Activated CD4-positive, alpha-beta T cell treated with anti-CD3 and anti-CD28 coated beads for 36 hours (primary cell): ENCODE data around the gene SIDT2. TPM values are rescaled to one million over a fixed set of nuclear protein-coding genes. Genes with fewer than 3 reads are reported as not detected.
A peak's percentile ranks its signal among the peaks of the same experiment; 100 is the strongest.

Experiments
- ATAC-seq: fragments of 200-7000 bp; cut with Tn5 transposase; one replicate; pipeline ENCODE4 v1.10.0; 2021; ENCODE audit warnings: mild to moderate bottlenecking, moderate library complexity
- CTCF ChIA-PET: fragments of 350-600 bp; sonication (Branson Sonifier 250); formaldehyde crosslinking; loops from one replicate; lab custom pipeline; 2021; ENCODE audit warnings: antibody characterized with exemption; lab: Charles Lee
- POLR2A ChIA-PET: fragments of 350-600 bp; sonication (Branson Sonifier 250); formaldehyde crosslinking; loops from one replicate; lab custom pipeline; 2021; ENCODE audit warnings: antibody characterized with exemption, inconsistent platforms; lab: Charles Lee
- DNase-seq: peaks from one replicate; pipeline ENCODE4 v3.0.0-alpha.2; 2020
- H3K27ac Mint-ChIP-seq: one replicate; pipeline ENCODE4 v1.8.0; 2021; ENCODE audit warnings: mixed read lengths
- H3K27me3 Mint-ChIP-seq: one replicate; pipeline ENCODE4 v1.8.0; 2021; ENCODE audit warnings: mixed read lengths
- H3K36me3 Mint-ChIP-seq: one replicate; pipeline ENCODE4 v1.8.0; 2021; ENCODE audit warnings: low read depth, mixed read lengths
- H3K4me1 Mint-ChIP-seq: one replicate; pipeline ENCODE4 v1.8.0; 2021; ENCODE audit warnings: mixed read lengths
- H3K4me3 Mint-ChIP-seq: one replicate; pipeline ENCODE4 v1.8.0; 2021; ENCODE audit warnings: mild to moderate bottlenecking, moderate library complexity, mixed read lengths
- H3K9me3 Mint-ChIP-seq: one replicate; pipeline ENCODE4 v1.8.0; 2021; ENCODE audit warnings: low read depth, mixed read lengths
- intact Hi-C, 2 experiments: fragments of 100-400 bp; cut with DNase I in 1 of 2; cut with micrococcal nuclease in 1 of 2; formaldehyde crosslinking; loops; one replicate each; pipeline versions ENCODE4 v1.14.2 to v1.15.1; 2022 to 2024; cut with DNase I, micrococcal nuclease
- total RNA-seq, 2 experiments: library from RNA; stranded (reverse); gene quantifications; one replicate each; pipeline ENCODE4 v1.2.3, GENCODE V29; 2021

Gene SIDT2
- total RNA-seq, 2 experiments from 2014 or later = 21.5 to 23.7 TPM

DNA sequence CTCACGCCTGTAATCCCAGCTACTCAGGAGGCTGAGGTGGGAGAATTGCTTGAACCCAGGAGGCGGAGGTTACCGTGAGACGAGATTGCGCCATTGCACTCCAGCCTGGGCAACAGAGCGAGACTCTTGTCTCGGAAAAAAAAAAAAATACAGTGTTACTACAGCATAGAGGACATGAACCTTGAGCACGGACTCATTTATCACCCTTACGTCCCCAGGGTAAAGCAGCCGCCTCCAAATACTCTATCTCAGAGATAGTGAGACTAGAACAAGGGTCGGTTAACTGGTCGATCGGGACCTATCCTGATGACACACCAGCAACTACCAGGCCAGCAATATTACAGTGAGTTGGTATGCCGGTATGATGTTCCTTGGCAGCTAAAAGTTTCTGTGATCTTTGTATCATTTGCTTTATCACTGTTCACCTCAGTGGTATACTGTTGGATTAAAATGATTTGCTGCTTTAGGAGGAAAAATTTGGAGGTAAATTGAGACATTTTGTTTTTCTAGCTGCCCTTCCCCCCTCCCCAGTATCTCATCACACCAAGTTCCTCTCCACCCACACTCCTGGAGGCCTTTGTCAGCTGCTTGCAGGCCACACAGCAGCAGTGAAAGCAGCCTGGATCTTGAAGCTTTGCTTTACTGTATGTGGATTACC is 7.0 kb upstream of the SIDT2 start:
- H3K36me3 Mint-ChIP-seq = peaks cover 13% of the 10 kb centered on the region
- DNase-seq (no peak), ATAC-seq (peak; percentile 30)
- intact Hi-C loops = loop anchor here in 1 of 2 experiments (10.0 kb wide), 1 partner anchor 153 kb away; the partner anchor contains the start of gene CEP164
- no peaks in the 10 kb centered on the region for H3K27me3 Mint-ChIP-seq
- H3K4me3 Mint-ChIP-seq = no peak overlapping the region
- H3K27ac Mint-ChIP-seq = peak overlapping the region; percentile 47
- H3K9me3 Mint-ChIP-seq = no peaks in the 10 kb centered on the region
- POLR2A ChIA-PET = interaction anchor here (1.3 to 1.5 kb wide), 3 partner anchors 9 to 27 kb away, joined by 3 to 5 read pairs (median 4); partner anchors contain the start of gene PAFAH1B2
- CTCF ChIA-PET = interaction anchor here (1.1 to 2.5 kb wide), 4 partner anchors 9 to 112 kb away, joined by 3 to 16 read pairs (median 7); no protein-coding TSS in a partner anchor
- peaks cover 15% of the 10 kb centered on the region for H3K4me1 Mint-ChIP-seq

DNA sequence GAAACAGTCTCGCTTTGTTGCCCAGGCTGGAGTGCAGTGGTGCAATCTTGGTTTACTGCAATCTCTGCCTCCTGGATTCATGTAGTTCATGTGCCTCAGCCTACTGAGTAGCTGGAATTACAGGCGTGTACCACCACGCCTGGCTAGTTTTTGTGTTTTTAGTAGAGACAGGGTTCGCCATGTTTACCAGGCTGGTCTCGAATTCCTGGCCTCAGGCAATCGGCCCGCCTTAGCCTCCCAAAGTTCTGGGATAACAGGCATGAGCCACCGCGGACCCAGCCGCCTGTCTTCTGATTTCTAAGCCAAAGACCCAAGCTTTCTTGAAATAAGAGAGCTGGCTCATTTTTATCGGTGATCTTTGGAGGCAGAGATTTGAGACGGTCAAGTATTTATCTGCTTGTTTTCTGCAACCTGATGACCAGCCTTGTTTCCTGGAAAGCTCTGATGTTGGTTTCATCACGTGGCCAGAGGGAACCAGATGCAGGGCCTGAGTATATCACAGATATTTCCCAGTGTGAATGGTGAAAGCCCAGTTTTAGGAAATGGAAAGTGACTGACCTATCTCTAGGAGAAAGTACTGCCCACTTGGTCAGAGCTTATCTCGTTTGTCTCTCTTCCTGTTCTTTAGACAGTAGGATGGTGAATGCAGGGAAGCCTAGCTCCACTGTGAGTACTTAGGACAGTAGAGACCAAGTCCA is 5.7 kb upstream of the SIDT2 start:
- Mint-ChIP-seq H3K9me3 (no peaks in the 10 kb centered on the region), H3K27me3 (no peaks in the 10 kb centered on the region), H3K4me3 (no peak overlapping the region), H3K4me1 (peaks cover 16% of the 10 kb centered on the region), H3K36me3 (peaks cover 8% of the 10 kb centered on the region), H3K27ac (peak overlapping the region; percentile 37)
- DNase-seq = no peak
- no peak for ATAC-seq
- POLR2A ChIA-PET = interaction anchor here (0.8 to 1.5 kb wide), 4 partner anchors 7 to 28 kb away, joined by 3 to 5 read pairs (median 4); partner anchors contain the start of gene PAFAH1B2
- intact Hi-C loops = loop anchor here in 1 of 2 experiments (10.0 kb wide), 1 partner anchor 152 kb away; the partner anchor contains the start of gene CEP164
- CTCF ChIA-PET = interaction anchor here (0.6 to 2.5 kb wide), 8 partner anchors 8 to 382 kb away, joined by 3 to 16 read pairs (median 3); no protein-coding TSS in a partner anchor

DNA sequence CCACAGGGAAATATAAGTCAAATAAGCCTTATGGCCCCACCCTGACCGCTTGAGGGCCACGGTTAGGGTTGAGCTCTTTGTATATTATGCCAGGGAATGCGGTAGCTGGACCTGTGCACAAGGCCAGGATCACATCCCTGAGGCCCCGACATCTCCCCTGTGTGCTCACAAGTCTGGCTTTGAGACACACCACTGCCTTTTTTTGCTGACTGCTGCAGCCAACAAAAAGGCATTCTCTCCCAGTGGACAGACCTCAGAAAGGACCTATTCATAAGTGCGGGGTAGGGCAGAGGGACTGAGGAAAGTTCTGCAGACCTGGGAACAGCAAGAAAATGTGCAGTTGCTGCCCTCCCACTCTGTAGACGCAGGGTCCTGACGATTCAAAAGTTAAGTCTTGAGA is 3.4 kb upstream of the SIDT2 start:
- Mint-ChIP-seq H3K36me3 (peaks cover 6% of the 10 kb centered on the region), H3K4me1 (peaks cover 30% of the 10 kb centered on the region), H3K9me3 (no peaks in the 10 kb centered on the region), H3K4me3 (no peak overlapping the region), H3K27me3 (no peaks in the 10 kb centered on the region), H3K27ac (no peak overlapping the region)
- DNase-seq (no peak), ATAC-seq (no peak)
- ChIA-PET CTCF (interaction anchor here (1.0 to 1.7 kb wide), 2 partner anchors 9 to 31 kb away, joined by 3 to 4 read pairs; no protein-coding TSS in a partner anchor), POLR2A (interaction anchor here (0.6 to 0.9 kb wide), 3 partner anchors 10 to 52 kb away, joined by 3 to 5 read pairs (median 5); no protein-coding TSS in a partner anchor)
- intact Hi-C loops = loop anchor here in 1 of 2 experiments (10.0 kb wide), 1 partner anchor 150 kb away; the partner anchor contains the start of gene CEP164

DNA sequence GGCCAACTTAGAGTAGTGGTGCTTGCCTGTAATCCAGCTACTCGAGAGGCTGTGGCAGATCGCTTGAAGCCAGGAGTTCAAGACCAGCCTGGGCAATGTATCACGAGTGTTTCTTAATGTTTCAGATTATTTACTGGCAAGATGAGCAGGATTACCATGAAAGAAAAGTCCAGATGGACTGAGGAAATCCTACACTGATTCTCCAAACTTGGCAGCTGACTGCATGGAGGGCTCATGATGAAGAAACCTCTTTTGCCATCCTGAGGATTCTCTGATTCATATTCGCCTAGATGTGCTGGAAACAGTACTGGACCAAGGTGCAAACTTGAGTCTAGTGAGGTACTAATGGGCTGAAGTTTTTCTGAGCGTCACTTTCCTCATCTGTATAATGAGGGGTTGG is 2.8 kb upstream of the SIDT2 start:
- Mint-ChIP-seq H3K36me3 (peaks cover 6% of the 10 kb centered on the region), H3K4me1 (peaks cover 37% of the 10 kb centered on the region), H3K27me3 (no peaks in the 10 kb centered on the region), H3K9me3 (no peaks in the 10 kb centered on the region), H3K4me3 (no peak overlapping the region), H3K27ac (no peak overlapping the region)
- intact Hi-C loops = loop anchor here in 1 of 2 experiments (10.0 kb wide), 1 partner anchor 149 kb away; the partner anchor contains the start of gene CEP164
- ChIA-PET CTCF (interaction anchor here (1.0 to 1.2 kb wide), 2 partner anchors 9 to 340 kb away, joined by 3 read pairs; no protein-coding TSS in a partner anchor), POLR2A (interaction anchor here (0.6 kb wide), 1 partner anchor 45 kb away, joined by 5 read pairs; no protein-coding TSS in a partner anchor)
- ATAC-seq (no peak), DNase-seq (no peak)

DNA sequence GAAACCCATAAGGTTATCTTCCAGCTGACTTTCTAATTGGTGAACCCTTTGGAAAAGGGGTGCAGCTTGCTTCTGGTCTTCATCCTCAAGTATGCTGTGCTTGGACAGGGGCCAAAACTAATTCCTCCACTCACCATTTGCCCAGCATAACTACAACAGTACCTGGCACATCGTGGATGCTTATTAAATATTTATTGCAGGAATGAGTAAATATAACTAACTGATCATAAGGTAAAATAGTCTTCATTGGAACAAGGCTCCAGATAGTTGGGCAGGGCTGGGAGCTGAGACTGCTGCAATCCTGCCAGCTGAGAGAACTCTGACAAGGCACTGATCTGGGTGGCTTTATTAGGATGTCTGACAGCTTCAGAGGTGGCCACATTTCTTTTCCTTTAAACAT is 2.4 kb upstream of the SIDT2 start:
- ATAC-seq = no peak
- CTCF ChIA-PET = interaction anchor here (1.2 kb wide), 1 partner anchor 341 kb away, joined by 3 read pairs; no protein-coding TSS in a partner anchor
- intact Hi-C loops = loop anchor here in 1 of 2 experiments (10.0 kb wide), 1 partner anchor 149 kb away; the partner anchor contains the start of gene CEP164
- peaks cover 3% of the 10 kb centered on the region for H3K36me3 Mint-ChIP-seq
- H3K9me3 Mint-ChIP-seq = no peaks in the 10 kb centered on the region
- H3K27me3 Mint-ChIP-seq = no peaks in the 10 kb centered on the region
- no peak overlapping the region for H3K4me3 Mint-ChIP-seq
- peaks cover 37% of the 10 kb centered on the region for H3K4me1 Mint-ChIP-seq
- POLR2A ChIA-PET = no interaction called here
- DNase-seq = no peak
- H3K27ac Mint-ChIP-seq = no peak overlapping the region

DNA sequence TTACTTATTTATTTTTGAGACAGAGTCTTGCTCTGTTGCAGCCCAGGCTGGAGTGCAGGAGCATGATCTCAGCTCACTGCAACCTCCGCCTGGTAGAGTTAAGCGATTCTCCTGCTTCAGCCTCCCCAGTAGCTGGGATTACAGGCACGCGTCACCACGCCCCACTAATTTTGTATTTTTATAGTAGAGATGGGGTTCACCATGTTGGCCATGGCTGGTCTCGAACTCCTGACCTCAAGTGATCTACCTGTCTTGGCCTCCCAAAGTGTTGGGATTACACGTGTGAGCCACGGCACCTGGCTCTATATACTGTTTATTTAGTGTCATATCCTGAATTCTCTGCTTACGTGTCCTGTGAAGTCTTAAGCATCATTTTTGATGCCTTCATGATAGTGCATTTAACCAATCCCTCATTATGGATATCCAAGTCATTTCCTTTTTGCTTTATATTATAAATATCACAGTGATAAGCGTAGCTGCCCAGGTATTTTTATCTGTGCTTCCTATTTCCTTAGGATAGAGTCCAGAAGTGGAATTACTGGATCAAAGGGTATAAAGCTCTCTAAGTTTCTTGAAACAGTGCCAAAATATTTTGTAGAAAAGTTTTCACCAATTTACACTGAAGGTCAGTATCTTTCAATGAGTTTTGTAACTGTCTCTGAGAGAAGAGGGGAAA is 871 bp upstream of the SIDT2 start:
- H3K27me3 Mint-ChIP-seq = no peaks in the 10 kb centered on the region
- H3K36me3 Mint-ChIP-seq = peaks cover 2% of the 10 kb centered on the region
- H3K4me3 Mint-ChIP-seq = peak overlapping the region; percentile 87
- no peaks in the 10 kb centered on the region for H3K9me3 Mint-ChIP-seq
- DNase-seq = no peak
- POLR2A ChIA-PET = interaction anchor here (0.7 to 1.2 kb wide), 2 partner anchors 54 to 69 kb away, joined by 4 to 7 read pairs; partner anchors contain the start of gene PCSK7
- H3K27ac Mint-ChIP-seq = peak overlapping the region; percentile 75
- H3K4me1 Mint-ChIP-seq = peaks cover 33% of the 10 kb centered on the region
- CTCF ChIA-PET = interaction anchor here (0.9 to 5.8 kb wide), 5 partner anchors 24 to 324 kb away, joined by 3 to 64 read pairs (median 5); partner anchors contain the start of gene PAFAH1B2
- no peak for ATAC-seq
- intact Hi-C loops = loop anchor here (1.0 to 10.0 kb wide), 6 partner anchors 33 to 404 kb away; partner anchors contain the start of genes CEP164 (in 1 of the 2) and PAFAH1B2 (in 1 of the 2)

DNA sequence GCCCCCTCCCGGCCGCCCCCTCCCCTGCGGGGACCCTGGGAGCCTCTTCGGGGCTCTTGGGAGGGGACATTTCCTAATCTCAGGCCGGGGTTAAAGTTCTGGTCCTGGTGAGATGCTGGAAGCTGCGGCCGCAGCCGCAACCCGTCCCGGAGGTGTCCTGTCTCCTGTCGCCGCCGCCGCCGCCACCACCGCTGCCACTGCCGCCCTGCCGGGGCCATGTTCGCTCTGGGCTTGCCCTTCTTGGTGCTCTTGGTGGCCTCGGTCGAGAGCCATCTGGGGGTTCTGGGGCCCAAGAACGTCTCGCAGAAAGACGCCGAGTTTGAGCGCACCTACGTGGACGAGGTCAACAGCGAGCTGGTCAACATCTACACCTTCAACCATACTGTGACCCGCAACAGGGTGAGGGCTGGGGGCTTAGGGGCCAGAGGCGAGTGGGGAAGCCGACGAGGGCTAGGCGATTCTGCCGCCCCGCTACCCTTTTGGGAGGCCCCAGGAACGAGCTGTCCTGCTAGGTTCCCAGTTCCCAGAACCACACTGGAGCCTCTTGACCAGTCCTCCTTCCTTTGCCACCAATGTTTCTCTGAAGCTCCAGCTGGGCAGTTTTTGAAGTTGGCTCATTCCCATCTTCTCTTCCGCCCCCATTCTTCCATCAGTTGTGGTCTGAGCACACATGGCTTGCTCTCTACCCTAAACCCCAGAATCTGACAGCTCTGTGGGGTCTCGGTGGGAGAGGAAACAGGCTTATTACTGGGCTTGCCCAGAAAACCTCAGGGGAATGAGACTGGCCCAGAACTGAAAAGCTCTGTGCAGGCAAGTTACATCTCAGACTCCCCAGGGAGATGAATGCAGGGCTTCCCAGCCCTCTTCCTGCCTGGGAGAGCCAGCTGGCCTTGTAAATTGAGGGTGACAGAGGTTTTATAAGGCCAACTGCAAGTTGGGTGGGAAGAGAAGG is 781 bp downstream of the SIDT2 start:
- Mint-ChIP-seq H3K36me3 (peaks cover 2% of the 10 kb centered on the region), H3K4me3 (peak overlapping the region; percentile 87), H3K9me3 (no peaks in the 10 kb centered on the region), H3K4me1 (peaks cover 26% of the 10 kb centered on the region), H3K27me3 (no peaks in the 10 kb centered on the region), H3K27ac (peak overlapping the region; percentile 72)
- POLR2A ChIA-PET = interaction anchor here (0.6 to 1.6 kb wide), 5 partner anchors 7 to 52 kb away, joined by 3 to 7 read pairs (median 4); partner anchors contain the start of gene PCSK7
- ATAC-seq (peak; percentile 19), DNase-seq (peak; percentile 66)
- intact Hi-C loops = loop anchor here in 1 of 2 experiments (10.0 kb wide), 1 partner anchor 145 kb away; the partner anchor contains the start of gene CEP164
- CTCF ChIA-PET = interaction anchor here (0.7 to 5.8 kb wide), 16 partner anchors 8 to 596 kb away, joined by 3 to 64 read pairs (median 5); partner anchors contain the start of genes PAFAH1B2 and PCSK7

DNA sequence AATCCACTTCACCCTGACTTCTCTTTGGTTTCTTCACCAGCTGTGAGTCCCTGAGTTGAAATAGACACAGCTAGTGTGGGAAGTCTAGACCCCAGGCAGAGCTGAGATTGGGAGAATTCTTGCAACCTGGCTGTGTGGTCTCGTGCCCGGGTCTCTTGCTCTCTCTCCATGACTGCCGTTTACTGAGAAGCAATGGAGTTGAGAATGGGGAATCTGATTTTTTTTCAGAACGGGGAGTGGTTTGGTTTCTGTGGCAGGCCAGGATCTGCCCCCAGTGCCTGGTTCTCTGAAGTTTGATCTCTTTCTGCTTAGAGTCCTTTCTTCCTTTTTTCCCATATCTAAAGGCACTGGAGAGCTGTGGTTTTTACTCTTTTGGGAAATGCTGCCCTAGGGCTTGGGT is 1.5 kb downstream of the SIDT2 start:
- Mint-ChIP-seq H3K4me3 (peak overlapping the region; percentile 87), H3K36me3 (peaks cover 2% of the 10 kb centered on the region), H3K27ac (peak overlapping the region; percentile 72), H3K9me3 (no peaks in the 10 kb centered on the region), H3K27me3 (no peaks in the 10 kb centered on the region), H3K4me1 (peaks cover 26% of the 10 kb centered on the region)
- ChIA-PET CTCF (interaction anchor here (0.7 to 5.8 kb wide), 18 partner anchors 8 to 597 kb away, joined by 3 to 64 read pairs (median 6); partner anchors contain the start of genes PAFAH1B2 and PCSK7), POLR2A (interaction anchor here (0.6 to 1.6 kb wide), 3 partner anchors 8 to 50 kb away, joined by 3 to 5 read pairs (median 4); no protein-coding TSS in a partner anchor)
- DNase-seq (no peak), ATAC-seq (no peak)
- intact Hi-C loops = loop anchor here in 1 of 2 experiments (5.0 kb wide), 1 partner anchor 147 kb away; the partner anchor contains the start of gene CEP164
